CD4-positive, alpha-beta T cell treated with Interleukin-6 for 4 hours (primary cell): ENCODE results near the gene FSTL4.
"Not testable (repeated sequence)": the region's sequence is repeated elsewhere in the genome, so short reads cannot be mapped to it uniquely, and the experiment has no call there.

ENCODE experiments used
- DNase-seq: peaks from one replicate; pipeline ENCODE4 v3.0.0-alpha.2; 2020; ENCODE audit warnings: mixed read lengths

The FSTL4 gene

DNA sequence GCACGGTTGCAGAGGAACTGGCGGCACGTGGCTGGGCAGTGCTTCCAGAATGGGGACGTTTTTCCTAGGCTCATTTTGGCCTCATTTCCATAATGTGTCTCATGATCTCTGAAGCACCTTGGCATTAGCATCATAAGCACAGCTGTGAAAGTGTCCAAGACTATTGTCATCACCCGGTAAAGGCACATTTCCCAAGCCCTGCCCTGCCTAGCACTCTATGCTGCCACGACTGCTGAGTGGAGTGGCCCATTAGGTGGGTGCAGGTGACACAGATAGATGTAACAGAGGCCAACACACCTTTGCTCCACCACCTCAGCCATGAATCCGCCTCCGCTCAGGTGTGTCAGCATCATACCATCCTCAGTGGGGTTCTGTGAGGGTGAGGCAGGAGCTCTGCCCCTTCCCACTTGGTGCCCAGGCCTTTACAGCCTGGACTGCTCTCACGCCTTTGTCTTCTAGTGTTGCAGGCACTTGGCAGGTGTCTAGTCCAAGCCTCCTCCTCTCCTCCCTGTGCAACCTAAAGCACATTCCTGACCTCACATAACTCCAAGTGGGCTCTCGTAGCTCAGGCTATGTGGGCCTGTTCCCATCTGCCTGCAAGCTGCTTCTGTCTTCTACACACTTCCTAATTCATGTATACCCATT, 213.0 kb downstream of the FSTL4 start:
- DNase-seq: no peak

DNA sequence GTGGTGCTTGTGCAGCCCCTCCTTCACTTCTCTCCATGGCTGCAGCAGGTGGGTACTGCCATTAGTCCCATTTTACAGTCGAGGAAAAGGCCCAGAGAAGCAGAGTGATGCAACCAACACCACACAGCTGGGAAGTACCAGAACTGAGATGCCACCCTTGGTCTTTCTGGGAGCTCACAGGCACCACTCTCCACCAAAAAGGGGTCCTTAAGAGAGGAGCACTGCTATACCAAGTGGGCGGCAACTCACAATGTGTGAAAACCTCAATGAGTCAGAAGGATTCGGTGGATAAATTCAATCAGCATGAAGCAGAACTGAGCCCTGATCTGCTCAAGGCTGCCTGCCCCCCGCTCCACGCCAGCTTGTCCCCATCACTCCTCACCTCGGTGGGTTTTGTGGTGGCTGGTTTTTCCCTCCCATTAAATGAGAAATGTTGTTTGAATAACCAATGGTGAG, 213.7 kb downstream of the FSTL4 start:
- DNase-seq: no peak

DNA sequence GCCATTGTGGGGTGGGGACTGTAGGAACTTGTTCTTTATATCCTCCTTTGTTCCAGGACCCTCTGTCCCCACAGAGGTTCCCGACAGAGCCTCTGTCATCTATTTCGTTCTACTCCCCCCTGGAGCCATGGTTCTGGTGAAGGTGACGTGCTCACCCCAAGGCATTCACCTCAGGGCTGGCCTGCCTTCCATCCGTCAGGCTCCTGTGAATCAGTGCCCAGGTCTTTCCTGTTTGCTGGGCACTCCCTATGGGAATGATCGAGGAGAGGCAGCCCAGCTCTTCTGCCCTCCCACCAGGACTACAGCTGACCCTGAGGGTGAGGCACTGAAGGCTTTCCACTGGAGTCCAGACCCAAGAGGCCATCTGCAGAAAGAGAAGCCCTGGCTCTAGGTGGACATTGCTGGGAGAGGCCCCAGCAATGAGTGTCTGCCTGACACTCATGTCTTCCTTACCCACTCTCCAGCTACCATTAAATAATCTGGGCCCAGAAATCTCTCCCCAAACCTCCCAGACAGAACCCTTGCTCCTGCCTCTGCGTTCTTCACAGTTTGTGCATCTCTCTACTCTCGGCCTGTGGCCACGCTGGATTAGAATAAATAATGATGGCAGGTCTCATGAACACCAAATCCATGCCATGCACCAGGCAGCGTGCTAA, 214.2 kb downstream of the FSTL4 start:
- DNase-seq: no peak

DNA sequence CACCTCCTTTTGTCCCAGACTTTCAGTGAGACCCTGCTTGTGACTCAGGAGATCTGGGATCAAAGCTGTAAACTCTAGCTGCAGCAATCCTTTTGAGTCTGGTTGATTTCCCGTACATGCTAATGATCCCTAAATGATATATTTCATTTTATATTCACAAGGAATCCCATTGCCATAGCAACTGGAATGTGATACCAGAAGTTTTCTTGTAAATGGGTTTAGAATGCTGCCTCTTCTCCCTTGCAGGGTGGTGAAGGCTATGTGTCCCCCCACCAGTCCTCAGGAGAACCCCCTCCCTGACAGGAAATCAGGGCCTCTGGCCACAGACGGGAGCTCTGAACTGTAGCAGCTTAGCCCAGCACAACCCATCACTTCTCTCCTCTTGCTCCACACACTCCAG, 215.0 kb downstream of the FSTL4 start:
- no peak for DNase-seq

- DNase-seq: no peak
Measured at GRCh38 chr5:133396814-133397213, 215.5 kb downstream of the FSTL4 start.

- no peak for DNase-seq
Measured at GRCh38 chr5:133396187-133396741, 216.1 kb downstream of the FSTL4 start.

- not testable (repeated sequence) for DNase-seq
Measured at GRCh38 chr5:133395207-133395606, 217.1 kb downstream of the FSTL4 start.

GRCh38 chr5:133394477-133394817, 217.9 kb downstream of the FSTL4 start:
- DNase-seq: not testable (repeated sequence)

DNA sequence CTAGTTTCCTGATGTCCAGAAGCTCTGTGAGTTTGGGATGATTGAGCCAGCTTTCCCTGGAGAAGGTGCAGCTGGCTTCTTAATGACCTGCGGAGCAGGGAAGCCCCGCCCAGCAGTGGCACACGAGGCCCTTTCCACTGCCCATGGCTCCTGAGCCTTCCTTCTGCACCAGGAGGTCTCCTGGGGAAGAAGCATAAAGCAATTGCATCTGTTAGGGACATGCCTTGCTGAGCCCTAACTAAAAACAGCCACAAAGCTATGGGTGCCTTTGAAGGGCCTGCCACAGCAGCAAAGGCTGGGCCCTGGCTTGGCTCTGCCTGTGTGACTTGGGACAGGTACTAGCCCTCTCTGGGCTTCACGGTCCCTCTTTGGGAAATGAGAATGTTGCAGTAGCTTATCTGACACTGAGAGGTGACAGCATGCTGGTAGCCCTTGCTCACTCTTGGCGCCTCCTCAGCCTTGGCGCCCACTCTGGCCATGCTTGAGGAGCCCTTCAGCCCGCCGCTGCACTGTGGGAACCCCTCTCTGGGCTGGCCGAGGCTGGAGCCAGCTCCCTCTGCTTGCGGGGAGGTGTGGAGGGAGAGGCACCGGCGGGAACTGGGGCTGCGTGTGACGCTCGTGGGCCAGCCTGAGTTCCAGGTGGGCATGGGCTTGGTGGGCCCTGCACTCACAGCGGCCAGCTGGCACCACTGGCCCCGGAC, 218.4 kb downstream of the FSTL4 start:
- no peak for DNase-seq

DNA sequence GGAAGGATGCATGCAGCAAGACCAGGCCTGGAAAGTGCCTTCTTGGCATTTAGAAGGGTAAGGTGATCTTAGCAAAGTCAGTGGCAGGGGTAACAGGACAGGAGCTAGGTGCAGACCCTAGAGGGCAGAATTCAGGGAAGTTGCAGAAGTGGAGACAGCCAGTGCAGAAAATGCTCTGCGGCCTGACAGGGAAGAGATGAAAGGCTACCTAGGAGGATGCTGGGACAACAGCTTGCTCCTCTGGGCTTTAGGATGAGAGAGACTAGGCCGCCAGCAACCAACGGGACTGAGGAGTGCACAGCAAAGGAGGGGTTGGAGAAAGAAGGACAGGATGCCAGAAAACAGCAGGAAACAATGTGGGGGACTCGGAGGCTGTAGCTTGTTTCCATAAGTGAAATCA, 219.9 kb downstream of the FSTL4 start:
- DNase-seq: no peak

DNA sequence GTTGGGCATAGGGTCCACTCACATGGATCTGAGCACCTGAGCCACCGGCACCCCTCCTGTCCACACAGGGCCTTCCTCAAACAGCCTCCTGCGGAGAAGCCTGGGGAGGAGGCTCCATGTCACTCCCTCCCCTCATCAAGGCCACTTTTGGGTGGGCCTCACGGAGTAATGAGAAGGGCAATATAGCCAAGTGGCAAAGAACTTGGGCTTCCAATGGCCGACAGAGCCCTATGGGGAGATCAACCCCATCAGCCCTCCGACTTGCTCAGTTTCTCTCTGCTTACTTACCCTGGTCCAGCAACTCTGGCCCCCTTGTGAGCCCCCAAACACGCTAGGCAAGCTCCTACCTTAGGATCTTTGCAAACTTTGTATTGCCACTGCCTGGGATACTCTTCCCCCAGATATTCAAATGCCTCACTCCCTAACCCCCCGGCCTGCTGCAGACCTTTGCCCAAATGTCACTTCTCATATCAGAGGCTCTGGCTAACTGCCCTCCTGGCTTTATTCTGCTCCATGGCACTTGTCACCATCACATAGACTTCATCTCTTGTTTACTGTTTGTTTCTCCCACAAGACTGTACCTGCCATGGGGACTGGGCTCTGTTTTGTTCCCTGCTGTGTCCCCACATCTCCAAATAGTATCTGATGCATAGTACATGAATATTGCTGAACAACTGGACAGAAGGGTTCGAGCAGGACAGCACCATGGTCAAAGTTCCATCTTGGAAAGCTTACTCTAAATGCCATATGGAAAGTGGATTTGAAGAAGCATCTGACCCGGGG, 220.8 kb downstream of the FSTL4 start:
- DNase-seq: no peak

DNA sequence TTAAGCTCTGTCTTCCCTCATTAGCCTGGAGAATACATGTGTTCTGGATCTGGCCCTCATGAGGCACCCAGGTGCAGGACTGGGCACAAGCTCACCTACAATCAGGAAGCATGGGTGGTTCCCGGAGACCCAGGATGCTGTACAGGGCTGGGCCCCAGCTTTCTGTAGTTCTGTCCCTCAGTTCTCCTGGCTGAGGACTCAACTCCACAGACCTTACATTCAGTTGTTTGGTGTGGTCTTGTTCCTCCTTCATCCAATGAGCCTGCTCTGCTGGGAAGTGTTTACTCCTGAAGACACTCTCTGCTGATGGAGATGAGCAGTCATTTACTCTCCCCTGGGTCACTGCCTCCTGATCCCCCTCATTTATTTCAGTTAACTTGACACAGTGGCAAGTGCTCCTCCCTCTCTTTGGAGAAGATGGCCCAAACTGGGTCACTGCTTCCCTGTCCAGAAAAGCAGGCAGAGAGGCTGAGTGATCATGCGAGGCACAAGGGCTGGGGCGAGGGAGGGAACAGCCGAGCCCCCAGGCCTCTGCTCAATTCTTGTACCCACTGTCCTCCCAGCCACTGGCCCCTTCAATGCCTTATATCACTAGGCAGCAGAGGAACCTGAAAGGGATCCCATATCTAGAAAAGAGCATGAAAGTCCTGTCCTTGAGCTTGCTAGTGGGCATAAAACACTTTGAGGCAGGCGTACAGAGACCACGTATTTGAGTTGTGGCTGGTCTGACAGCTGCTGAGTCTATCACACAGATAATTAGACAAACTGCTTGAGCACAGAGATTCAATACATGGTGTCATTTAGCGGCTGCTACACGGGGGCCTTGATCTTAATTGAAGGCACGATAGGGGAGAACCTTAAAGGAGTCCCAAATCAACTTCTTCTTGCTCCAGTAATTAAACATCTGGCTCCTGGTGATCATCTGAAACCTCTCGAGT, 221.7 kb downstream of the FSTL4 start:
- DNase-seq: no peak

GRCh38 chr5:133389066-133389590, 223.2 kb downstream of the FSTL4 start:
- no peak for DNase-seq

DNA sequence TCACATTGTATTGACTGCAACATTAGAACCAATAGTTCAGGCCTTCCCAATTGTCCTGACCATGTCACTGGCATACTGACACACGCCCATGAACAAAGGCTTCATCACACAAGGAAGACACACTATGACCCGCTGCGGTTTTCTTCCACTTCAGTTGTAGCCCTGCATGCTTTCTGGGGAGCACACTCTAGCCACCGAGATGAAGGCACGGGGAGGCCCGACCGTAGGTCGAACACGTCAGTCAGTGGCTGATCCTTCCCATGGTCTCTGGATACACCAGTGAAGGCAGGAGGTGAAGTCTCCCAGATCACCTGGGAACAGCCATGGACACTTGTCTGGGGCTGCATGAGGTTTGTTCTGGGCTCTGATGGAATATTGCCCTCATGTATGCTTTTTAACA, 224.7 kb downstream of the FSTL4 start:
- no peak for DNase-seq

- no peak for DNase-seq
Measured at GRCh38 chr5:133387091-133387490, 225.2 kb downstream of the FSTL4 start.

DNA sequence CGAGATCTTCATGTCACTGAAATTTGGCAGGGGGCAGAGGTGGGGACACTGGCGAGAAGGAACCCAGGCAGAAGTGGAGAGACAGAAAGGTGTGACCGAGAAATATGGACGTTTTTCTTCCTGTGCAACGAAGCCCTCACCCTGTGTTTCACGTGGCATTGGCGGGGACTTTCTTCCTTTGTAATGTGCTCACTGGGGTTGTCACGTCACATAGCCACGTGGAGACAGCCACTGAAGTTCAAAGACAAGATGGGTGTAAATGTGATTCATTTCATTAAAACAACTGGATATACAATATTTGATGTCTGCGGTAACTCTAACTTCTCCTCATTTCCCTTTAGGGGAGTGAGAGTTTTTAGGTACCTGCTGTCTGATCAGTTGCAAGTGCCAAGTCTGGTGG, 225.7 kb downstream of the FSTL4 start:
- no peak for DNase-seq

DNA sequence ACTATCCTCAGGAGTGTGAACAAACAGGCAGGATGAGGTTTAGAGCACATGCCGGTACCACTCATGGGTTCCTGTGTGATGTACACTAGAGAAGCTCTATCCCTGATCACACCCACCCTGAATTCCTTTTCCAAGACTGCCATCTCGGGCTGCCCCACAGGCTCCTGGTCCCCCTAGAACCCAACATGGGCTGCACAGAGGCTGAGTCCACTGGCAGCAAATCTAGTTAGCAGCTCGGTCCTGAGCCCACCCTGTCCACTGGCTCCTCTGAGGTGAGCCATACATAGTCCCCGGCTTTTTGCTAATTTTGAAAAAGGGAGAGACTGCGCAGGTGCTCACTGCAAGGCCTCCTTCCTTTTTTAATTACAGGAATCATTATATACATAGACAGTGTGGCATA, 227.0 kb downstream of the FSTL4 start:
- no peak for DNase-seq

GRCh38 chr5:133384903-133385302, 227.4 kb downstream of the FSTL4 start:
- no peak for DNase-seq

DNA sequence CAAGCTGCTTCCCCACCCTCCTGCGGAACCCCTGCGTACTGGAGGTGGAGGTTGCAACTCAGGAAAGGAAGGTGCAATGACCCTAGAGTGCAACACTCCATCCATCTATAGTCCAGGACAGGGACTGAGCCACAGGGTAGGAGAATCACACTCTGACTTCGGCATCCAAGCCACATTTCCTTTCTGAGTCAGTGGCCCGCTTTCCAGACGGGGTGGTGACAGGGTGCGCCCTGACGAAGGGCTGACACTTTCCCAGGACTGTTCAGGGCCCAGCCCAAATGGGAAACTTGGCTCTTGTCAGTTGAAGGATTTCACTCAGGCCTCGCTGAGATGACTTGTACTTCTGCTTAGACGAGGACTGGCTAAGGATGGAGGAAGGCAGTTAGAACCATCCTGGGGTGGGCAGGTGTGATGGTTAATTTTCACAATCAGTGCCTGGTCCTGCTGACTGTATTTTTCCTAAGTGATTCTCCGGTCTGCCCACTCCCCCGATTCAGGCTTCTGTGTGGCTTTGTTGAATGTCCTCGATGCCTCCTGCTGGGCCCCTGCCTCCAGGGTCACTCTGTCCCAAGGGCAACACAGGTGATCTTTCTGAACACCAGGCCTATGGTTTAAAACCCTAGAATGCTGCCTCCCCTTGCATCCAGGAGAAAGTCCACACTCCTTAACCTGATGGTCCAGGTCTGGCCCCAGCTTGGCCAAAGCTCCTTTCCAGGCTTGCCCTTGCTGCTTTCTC, 228.1 kb downstream of the FSTL4 start:
- no peak for DNase-seq

DNA sequence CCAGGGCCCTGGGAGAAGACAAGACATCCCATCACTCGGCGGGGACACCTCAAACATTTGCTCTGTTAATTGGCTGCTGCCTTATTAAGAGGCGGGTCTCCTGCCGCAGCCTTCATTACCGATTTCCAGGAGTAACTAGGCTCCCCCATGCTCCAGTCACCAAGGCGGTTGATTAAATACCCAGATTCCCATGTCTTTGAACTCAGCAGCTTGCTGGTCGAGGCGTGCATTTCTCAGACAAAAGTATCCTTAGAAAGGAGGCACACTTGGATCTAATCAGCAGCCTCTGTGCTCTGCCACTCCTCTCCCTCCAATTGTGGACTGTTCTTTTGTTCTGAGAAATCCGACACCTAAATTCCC, 228.8 kb downstream of the FSTL4 start:
- DNase-seq: no peak
